Measurements from ENCODE around the gene DMRTA2.

The DMRTA2 gene

GRCh38 chr1:50424045-50424883, 1.0 kb upstream of the DMRTA2 start:
- DNase-seq (ENCODE audit: low read depth in 2 of 2, low spot score in 1 of 2) = no peak

- DNase-seq (ENCODE audit: low read depth in 2 of 2, low spot score in 1 of 2) = no peak
These were observed 392 bp upstream of the DMRTA2 start for GRCh38 chr1:50423670-50424000.

GRCh38 chr1:50422675-50422945, 633 bp downstream of the DMRTA2 start:
- DNase-seq (ENCODE audit: low read depth in 2 of 2, low spot score in 1 of 2) = no peak

- DNase-seq (ENCODE audit: low read depth in 2 of 2, low spot score in 1 of 2) = no peak
These were observed 1.2 kb downstream of the DMRTA2 start for GRCh38 chr1:50421768-50422674.

- no peak for DNase-seq (ENCODE audit: low read depth in 2 of 2, low spot score in 1 of 2)
These were observed 1.9 kb downstream of the DMRTA2 start for GRCh38 chr1:50421366-50421748.

GRCh38 chr1:50420689-50421365, 2.4 kb downstream of the DMRTA2 start:
- no peak for DNase-seq (ENCODE audit: low read depth in 2 of 2, low spot score in 1 of 2)

GRCh38 chr1:50419907-50420677, 3.2 kb downstream of the DMRTA2 start:
- no peak for DNase-seq (ENCODE audit: low read depth in 2 of 2, low spot score in 1 of 2)

GRCh38 chr1:50419192-50419906, 3.9 kb downstream of the DMRTA2 start:
- DNase-seq (ENCODE audit: low read depth in 2 of 2, low spot score in 1 of 2) = no peak

- DNase-seq (ENCODE audit: low read depth in 2 of 2, low spot score in 1 of 2) = no peak
These were observed 4.6 kb downstream of the DMRTA2 start for GRCh38 chr1:50418600-50419109.

GRCh38 chr1:50417946-50418599, 5.2 kb downstream of the DMRTA2 start:
- no peak for DNase-seq (ENCODE audit: low read depth in 2 of 2, low spot score in 1 of 2)

- DNase-seq (ENCODE audit: low read depth in 2 of 2, low spot score in 1 of 2) = no peak
These were observed 5.7 kb downstream of the DMRTA2 start for GRCh38 chr1:50417507-50417906.

- no peak for DNase-seq (ENCODE audit: low read depth in 2 of 2, low spot score in 1 of 2)
These were observed 6.4 kb downstream of the DMRTA2 start for GRCh38 chr1:50416553-50417453.

GRCh38 chr1:50416150-50416527, 7.1 kb downstream of the DMRTA2 start:
- DNase-seq (ENCODE audit: low read depth in 2 of 2, low spot score in 1 of 2) = no peak

GRCh38 chr1:50415235-50416149, 7.8 kb downstream of the DMRTA2 start:
- DNase-seq (ENCODE audit: low read depth in 2 of 2, low spot score in 1 of 2) = no peak

- no peak for DNase-seq (ENCODE audit: low read depth in 2 of 2, low spot score in 1 of 2)
These were observed 8.4 kb downstream of the DMRTA2 start for GRCh38 chr1:50414853-50415234.

GRCh38 chr1:50412813-50413476, 10.3 kb downstream of the DMRTA2 start:
- no peak for DNase-seq (ENCODE audit: low read depth in 2 of 2, low spot score in 1 of 2)

- no peak for DNase-seq (ENCODE audit: low read depth in 2 of 2, low spot score in 1 of 2)
These were observed 17.4 kb downstream of the DMRTA2 start for GRCh38 chr1:50405814-50406213.
